ENCODE results near the gene CLCN4.

DNA sequence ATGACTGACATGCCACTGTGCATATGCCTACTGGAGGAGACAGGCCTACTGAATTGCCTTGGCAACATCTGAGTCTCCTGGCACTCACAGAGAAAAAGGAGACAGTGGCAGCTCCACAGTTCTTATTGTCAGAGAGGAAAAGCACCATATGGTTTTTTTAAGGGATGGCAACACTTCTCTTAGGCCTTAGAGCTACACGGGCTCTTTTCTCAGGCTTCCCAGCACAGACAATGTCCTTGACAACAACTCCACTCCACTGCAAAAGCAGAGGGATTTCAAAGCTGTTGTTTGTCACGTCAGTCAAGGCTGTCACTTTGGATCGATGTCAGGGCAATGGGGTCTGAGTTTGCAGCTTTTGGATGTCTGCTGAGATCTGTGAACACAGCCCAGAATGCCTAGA is 4.7 kb upstream of the CLCN4 start:
- TF ChIP-seq, protein P1, sequence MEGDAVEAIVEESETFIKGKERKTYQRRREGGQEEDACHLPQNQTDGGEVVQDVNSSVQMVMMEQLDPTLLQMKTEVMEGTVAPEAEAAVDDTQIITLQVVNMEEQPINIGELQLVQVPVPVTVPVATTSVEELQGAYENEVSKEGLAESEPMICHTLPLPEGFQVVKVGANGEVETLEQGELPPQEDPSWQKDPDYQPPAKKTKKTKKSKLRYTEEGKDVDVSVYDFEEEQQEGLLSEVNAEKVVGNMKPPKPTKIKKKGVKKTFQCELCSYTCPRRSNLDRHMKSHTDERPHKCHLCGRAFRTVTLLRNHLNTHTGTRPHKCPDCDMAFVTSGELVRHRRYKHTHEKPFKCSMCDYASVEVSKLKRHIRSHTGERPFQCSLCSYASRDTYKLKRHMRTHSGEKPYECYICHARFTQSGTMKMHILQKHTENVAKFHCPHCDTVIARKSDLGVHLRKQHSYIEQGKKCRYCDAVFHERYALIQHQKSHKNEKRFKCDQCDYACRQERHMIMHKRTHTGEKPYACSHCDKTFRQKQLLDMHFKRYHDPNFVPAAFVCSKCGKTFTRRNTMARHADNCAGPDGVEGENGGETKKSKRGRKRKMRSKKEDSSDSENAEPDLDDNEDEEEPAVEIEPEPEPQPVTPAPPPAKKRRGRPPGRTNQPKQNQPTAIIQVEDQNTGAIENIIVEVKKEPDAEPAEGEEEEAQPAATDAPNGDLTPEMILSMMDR (IDR thresholded peaks at IDR 0.05), result no peak
- TF ChIP-seq POLR2A (IDR thresholded peaks at IDR 0.05), result no peak
